ENCODE data around the gene EIF3L. TPM values are rescaled to one million over a fixed set of nuclear protein-coding genes. Genes with fewer than 3 reads are reported as not detected.

The EIF3L gene
- total RNA-seq, 2 donors from 2014 or later: 358 to 451 TPM

DNA sequence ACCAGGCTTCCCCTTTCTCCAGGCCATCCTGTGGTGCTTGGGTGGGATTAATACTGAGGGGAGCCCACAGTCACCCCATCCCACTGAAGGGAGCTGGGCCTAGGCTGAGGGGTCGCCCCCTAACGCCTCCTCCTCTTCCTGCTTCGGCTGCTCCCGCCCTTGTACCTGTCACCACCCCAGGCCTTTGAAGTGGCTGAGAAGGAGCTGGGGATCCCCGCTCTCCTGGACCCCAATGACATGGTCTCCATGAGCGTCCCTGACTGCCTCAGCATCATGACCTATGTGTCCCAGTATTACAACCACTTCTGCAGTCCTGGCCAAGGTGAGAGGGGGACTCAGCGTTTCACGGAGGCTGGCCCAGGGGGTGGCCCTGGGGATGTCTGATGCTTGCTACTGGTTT lies 63.0 kb downstream of the EIF3L start:
- Histone ChIP-seq H3K27ac (no peak overlapping the region), H3K9me3 (no peaks in the 10 kb centered on the region), H3K27me3 (no peaks in the 10 kb centered on the region), H3K4me3 (no peak overlapping the region), H3K9ac (ENCODE audit: low read depth in 2 of 2, low read length in 2 of 2) (no peak overlapping the region), H3K36me3 (peaks cover 4% of the 10 kb centered on the region), H3K4me1 (peaks cover 3% of the 10 kb centered on the region)
- no peak for DNase-seq
- intact Hi-C loops (cut with DNase I): no loop called here
- TF ChIP-seq, protein P1, sequence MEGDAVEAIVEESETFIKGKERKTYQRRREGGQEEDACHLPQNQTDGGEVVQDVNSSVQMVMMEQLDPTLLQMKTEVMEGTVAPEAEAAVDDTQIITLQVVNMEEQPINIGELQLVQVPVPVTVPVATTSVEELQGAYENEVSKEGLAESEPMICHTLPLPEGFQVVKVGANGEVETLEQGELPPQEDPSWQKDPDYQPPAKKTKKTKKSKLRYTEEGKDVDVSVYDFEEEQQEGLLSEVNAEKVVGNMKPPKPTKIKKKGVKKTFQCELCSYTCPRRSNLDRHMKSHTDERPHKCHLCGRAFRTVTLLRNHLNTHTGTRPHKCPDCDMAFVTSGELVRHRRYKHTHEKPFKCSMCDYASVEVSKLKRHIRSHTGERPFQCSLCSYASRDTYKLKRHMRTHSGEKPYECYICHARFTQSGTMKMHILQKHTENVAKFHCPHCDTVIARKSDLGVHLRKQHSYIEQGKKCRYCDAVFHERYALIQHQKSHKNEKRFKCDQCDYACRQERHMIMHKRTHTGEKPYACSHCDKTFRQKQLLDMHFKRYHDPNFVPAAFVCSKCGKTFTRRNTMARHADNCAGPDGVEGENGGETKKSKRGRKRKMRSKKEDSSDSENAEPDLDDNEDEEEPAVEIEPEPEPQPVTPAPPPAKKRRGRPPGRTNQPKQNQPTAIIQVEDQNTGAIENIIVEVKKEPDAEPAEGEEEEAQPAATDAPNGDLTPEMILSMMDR (IDR thresholded peaks at IDR 0.05): no peak

GRCh38 chr22:37913233-37913721 lies 64.1 kb downstream of the EIF3L start:
- H3K9ac ChIP-seq (ENCODE audit: low read depth in 2 of 2, low read length in 2 of 2): no peak overlapping the region
- TF ChIP-seq, protein P1 (IDR thresholded peaks at IDR 0.05): no peak
- intact Hi-C loops (cut with DNase I): no loop called here
- no peaks in the 10 kb centered on the region for H3K4me1 ChIP-seq
- DNase-seq: no peak
- no peak overlapping the region for H3K27ac ChIP-seq
- H3K9me3 ChIP-seq: no peaks in the 10 kb centered on the region
- no peak overlapping the region for H3K4me3 ChIP-seq
- peaks cover 4% of the 10 kb centered on the region for H3K36me3 ChIP-seq
- H3K27me3 ChIP-seq: no peaks in the 10 kb centered on the region

- no peak overlapping the region for H3K9ac ChIP-seq (ENCODE audit: low read depth in 2 of 2, low read length in 2 of 2)
- H3K27me3 ChIP-seq: no peaks in the 10 kb centered on the region
- no peak for DNase-seq
- H3K36me3 ChIP-seq: peaks cover 4% of the 10 kb centered on the region
- no peak overlapping the region for H3K4me3 ChIP-seq
- intact Hi-C loops (cut with DNase I): no loop called here
- H3K9me3 ChIP-seq: no peaks in the 10 kb centered on the region
- H3K27ac ChIP-seq: no peak overlapping the region
- H3K4me1 ChIP-seq: no peaks in the 10 kb centered on the region
- TF ChIP-seq, protein P1 (IDR thresholded peaks at IDR 0.05): no peak
Observed at GRCh38 chr22:37916311-37916710, 67.1 kb downstream of the EIF3L start.

DNA sequence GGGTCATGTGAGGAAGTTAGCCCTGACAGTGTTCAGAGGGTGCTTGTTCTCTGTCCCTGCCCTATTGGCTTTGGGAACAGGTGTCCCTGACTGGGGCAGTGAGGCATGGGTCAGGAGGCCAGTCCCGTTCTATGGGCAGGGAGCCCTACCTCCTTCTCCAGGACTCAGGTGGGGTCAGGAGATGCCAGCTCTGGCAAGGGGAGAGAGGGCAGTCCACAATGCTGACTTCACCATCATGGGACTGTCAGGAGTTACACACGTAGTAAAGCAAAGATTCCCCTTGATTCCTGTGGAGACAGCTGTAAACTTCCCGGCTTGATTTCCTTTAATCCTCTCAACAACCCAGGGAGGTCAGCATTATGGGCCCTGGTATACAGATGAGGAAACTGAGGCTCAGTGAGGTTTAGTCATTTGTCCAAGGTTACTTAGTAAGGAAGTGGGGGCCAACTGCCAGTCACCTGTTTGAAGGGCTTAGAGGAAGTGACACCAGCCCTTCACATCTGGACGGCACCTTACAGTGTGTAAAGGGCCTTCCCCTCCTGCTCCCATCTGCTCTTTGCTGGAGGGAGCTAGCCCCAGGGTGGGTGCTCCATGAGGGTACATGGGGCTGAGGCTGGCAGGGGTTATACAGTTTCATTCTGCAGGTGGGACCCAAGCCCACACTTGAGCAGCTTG lies 68.8 kb downstream of the EIF3L start:
- Histone ChIP-seq H3K27ac (no peak overlapping the region), H3K9me3 (no peaks in the 10 kb centered on the region), H3K36me3 (peaks cover 4% of the 10 kb centered on the region), H3K4me3 (no peak overlapping the region), H3K4me1 (no peaks in the 10 kb centered on the region), H3K27me3 (no peaks in the 10 kb centered on the region), H3K9ac (ENCODE audit: low read depth in 2 of 2, low read length in 2 of 2) (no peak overlapping the region)
- no peak for DNase-seq
- TF ChIP-seq, protein P1 (IDR thresholded peaks at IDR 0.05): no peak
- intact Hi-C loops (cut with DNase I): no loop called here

- H3K9ac ChIP-seq (ENCODE audit: low read depth in 2 of 2, low read length in 2 of 2): no peak overlapping the region
- TF ChIP-seq, protein P1 (IDR thresholded peaks at IDR 0.05): no peak
- intact Hi-C loops (cut with DNase I): no loop called here
- H3K4me1 ChIP-seq: no peaks in the 10 kb centered on the region
- H3K36me3 ChIP-seq: no peaks in the 10 kb centered on the region
- H3K27ac ChIP-seq: no peak overlapping the region
- no peak for DNase-seq
- H3K27me3 ChIP-seq: no peaks in the 10 kb centered on the region
- no peaks in the 10 kb centered on the region for H3K9me3 ChIP-seq
- no peak overlapping the region for H3K4me3 ChIP-seq
Observed at GRCh38 chr22:37918580-37919270, 69.5 kb downstream of the EIF3L start.

All from colonic mucosa (tissue), 4 donors.